Sigmoid colon (tissue), 7 donors: ENCODE measurements around the gene USP15. TPM values are rescaled to one million over a fixed set of nuclear protein-coding genes. Genes with fewer than 3 reads are reported as not detected.

Source experiments
- DNase-seq: peaks from one replicate; pipeline ENCODE4 v3.0.0-alpha.2; 2019
- H3K27ac ChIP-seq, 4 donors: fragments of 200-600 bp; sonication (generic); one replicate each; pipeline ENCODE4 v1.5.1; 2016 to 2019; ENCODE audit warnings: mild to moderate bottlenecking in 1 of 4
- H3K27me3 ChIP-seq, 3 donors: fragments of 200-600 bp; sonication (generic); one replicate each; pipeline ENCODE4 v1.5.1; 2019; ENCODE audit warnings: mild to moderate bottlenecking in 1 of 3
- H3K36me3 ChIP-seq, 4 donors: fragments of 200-600 bp; sonication (generic); one replicate each; pipeline ENCODE4 v1.5.1; 2016 to 2019
- H3K4me1 ChIP-seq, 4 donors: fragments of 200-600 bp; sonication (generic); one replicate each; pipeline ENCODE4 v1.5.1; 2017 to 2019
- H3K4me3 ChIP-seq, 4 donors: fragments of 200-600 bp; sonication (generic); one replicate each; pipeline ENCODE4 v1.5.1; 2017 to 2019; ENCODE audit warnings: mild to moderate bottlenecking in 2 of 4, moderate library complexity in 1 of 4
- H3K9me3 ChIP-seq, 4 donors: fragments of 200-600 bp in 3 of 4; sonication (generic) in 3 of 4; one replicate each; pipeline versions ENCODE4 v1.5.1 to v1.6.1; 2013 to 2019
- EP300 ChIP-seq, 4 donors: sonication (generic); formaldehyde crosslinking; IDR thresholded peaks; one replicate each; pipeline ENCODE4 v1.6.1; 2017; ENCODE audit warnings: antibody characterized with exemption in 4 of 4
- POLR2A ChIP-seq, 2 donors: fragments of 450-650 bp; IDR thresholded peaks; one replicate each; pipeline ENCODE4 v1.6.1; 2016; ENCODE audit warnings: antibody characterized with exemption in 2 of 2, mild to moderate bottlenecking in 2 of 2, moderate library complexity in 2 of 2
- POLR2AphosphoS5 ChIP-seq, 4 donors: sonication (generic); formaldehyde crosslinking; IDR thresholded peaks; one replicate each; pipeline ENCODE4 v1.6.1; 2017; ENCODE audit warnings: antibody characterized with exemption in 4 of 4
- WGBS, 2 donors: extraction: QIAGEN DNeasy Blood & Tissue Kit; methylation state at CpG; one replicate each; pipeline ENCODE4 v1.1.7; 2013; 5-methylcytosine and 5-hydroxymethylcytosine counted together
- intact Hi-C: fragments of 100-400 bp; cut with DNase I; formaldehyde crosslinking; loops from one replicate; pipeline ENCODE4 v1.15.1; 2023
- polyA plus RNA-seq, 3 donors: library from polyadenylated mRNA; stranded (reverse); fragments of 200-250 nt; gene quantifications; one replicate each; pipeline ENCODE4 v1.2.3, GENCODE V29; 2013
- total RNA-seq, 4 donors: library from RNA; depleted of rRNA; stranded (reverse); fragments of >200 nt; gene quantifications; one replicate each; pipeline ENCODE4 v1.1.0, GENCODE V29; 2016
- TF ChIP-seq, protein P1 (sequence below), 4 experiments: fragments of 450-650 bp in 3 of 4; fragments of 200-600 bp in 1 of 4; IDR thresholded peaks; one replicate each; pipeline ENCODE4 v1.5.1; 2016 to 2019; ENCODE audit warnings: antibody characterized with exemption in 4 of 4, mild to moderate bottlenecking in 3 of 4, moderate library complexity in 2 of 4
- donor health status: healthy with polysubstance abuse.
- donor health status: Bipolar disorder and iron deficiency.
- donor health status: healthy.

Gene USP15
- total and polyA plus RNA-seq, 7 donors, result 22.2 to 78.4 (median 63.7) TPM

- Histone ChIP-seq H3K4me1 (peaks cover 0 to 19% (median 12%) of the 10 kb centered on the region in 4 donors), H3K4me3 (no peak overlapping the region), H3K9me3 (no peaks in the 10 kb centered on the region), H3K27me3 (no peaks in the 10 kb centered on the region), H3K27ac (no peak overlapping the region), H3K36me3 (peaks cover 0 to 23% (median 6%) of the 10 kb centered on the region in 4 donors)
- no peak for DNase-seq
- intact Hi-C loops, result no loop called here
- TF ChIP-seq EP300 (IDR thresholded peaks at IDR 0.05) (no peak), POLR2AphosphoS5 (IDR thresholded peaks at IDR 0.05) (no peak), POLR2A (IDR thresholded peaks at IDR 0.05) (no peak)
- TF ChIP-seq, protein P1, sequence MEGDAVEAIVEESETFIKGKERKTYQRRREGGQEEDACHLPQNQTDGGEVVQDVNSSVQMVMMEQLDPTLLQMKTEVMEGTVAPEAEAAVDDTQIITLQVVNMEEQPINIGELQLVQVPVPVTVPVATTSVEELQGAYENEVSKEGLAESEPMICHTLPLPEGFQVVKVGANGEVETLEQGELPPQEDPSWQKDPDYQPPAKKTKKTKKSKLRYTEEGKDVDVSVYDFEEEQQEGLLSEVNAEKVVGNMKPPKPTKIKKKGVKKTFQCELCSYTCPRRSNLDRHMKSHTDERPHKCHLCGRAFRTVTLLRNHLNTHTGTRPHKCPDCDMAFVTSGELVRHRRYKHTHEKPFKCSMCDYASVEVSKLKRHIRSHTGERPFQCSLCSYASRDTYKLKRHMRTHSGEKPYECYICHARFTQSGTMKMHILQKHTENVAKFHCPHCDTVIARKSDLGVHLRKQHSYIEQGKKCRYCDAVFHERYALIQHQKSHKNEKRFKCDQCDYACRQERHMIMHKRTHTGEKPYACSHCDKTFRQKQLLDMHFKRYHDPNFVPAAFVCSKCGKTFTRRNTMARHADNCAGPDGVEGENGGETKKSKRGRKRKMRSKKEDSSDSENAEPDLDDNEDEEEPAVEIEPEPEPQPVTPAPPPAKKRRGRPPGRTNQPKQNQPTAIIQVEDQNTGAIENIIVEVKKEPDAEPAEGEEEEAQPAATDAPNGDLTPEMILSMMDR (IDR thresholded peaks at IDR 0.05), result no peak
- WGBS, 2 donors, result 75 to 92% methylated on average over 2 of the region's 2 CpGs
Observed at GRCh38 chr12:62291864-62292760, 31.9 kb downstream of the USP15 start.

- intact Hi-C loops, result no loop called here
- H3K36me3 ChIP-seq, result peaks cover 0 to 28% (median 6%) of the 10 kb centered on the region in 4 donors
- WGBS, 2 donors, result 88 to 92% methylated on average over 6 of the region's 6 CpGs
- no peak overlapping the region for H3K27ac ChIP-seq
- no peak for DNase-seq
- TF ChIP-seq POLR2AphosphoS5 (IDR thresholded peaks at IDR 0.05) (no peak), EP300 (IDR thresholded peaks at IDR 0.05) (no peak), POLR2A (IDR thresholded peaks at IDR 0.05) (no peak)
- TF ChIP-seq, protein P1 (IDR thresholded peaks at IDR 0.05), result no peak
- H3K4me1 ChIP-seq, result peaks cover 0 to 19% (median 12%) of the 10 kb centered on the region in 4 donors
- H3K4me3 ChIP-seq, result no peak overlapping the region
- no peaks in the 10 kb centered on the region for H3K27me3 ChIP-seq
- H3K9me3 ChIP-seq, result no peaks in the 10 kb centered on the region
Observed at GRCh38 chr12:62292761-62293344, 32.6 kb downstream of the USP15 start.

- 100% methylated on average over 1 of the region's 1 CpG for WGBS, 2 donors
- Histone ChIP-seq H3K9me3 (no peaks in the 10 kb centered on the region), H3K36me3 (peaks cover 0 to 41% (median 6%) of the 10 kb centered on the region in 4 donors), H3K4me1 (peaks cover 0 to 15% (median 12%) of the 10 kb centered on the region in 4 donors), H3K4me3 (no peak overlapping the region), H3K27ac (no peak overlapping the region), H3K27me3 (no peaks in the 10 kb centered on the region)
- intact Hi-C loops, result no loop called here
- TF ChIP-seq POLR2A (IDR thresholded peaks at IDR 0.05), result no peak
- TF ChIP-seq, protein P1 (IDR thresholded peaks at IDR 0.05), result no peak
- no peak for TF ChIP-seq EP300 (IDR thresholded peaks at IDR 0.05)
- TF ChIP-seq POLR2AphosphoS5 (IDR thresholded peaks at IDR 0.05), result no peak
- no peak for DNase-seq
Observed at GRCh38 chr12:62294378-62294777, 34.2 kb downstream of the USP15 start.

- intact Hi-C loops, result no loop called here
- TF ChIP-seq, protein P1 (IDR thresholded peaks at IDR 0.05), result no peak
- TF ChIP-seq POLR2AphosphoS5 (IDR thresholded peaks at IDR 0.05) (no peak), POLR2A (IDR thresholded peaks at IDR 0.05) (no peak), EP300 (IDR thresholded peaks at IDR 0.05) (no peak)
- peaks cover 0 to 25% (median 15%) of the 10 kb centered on the region in 4 donors for H3K4me1 ChIP-seq
- no peak overlapping the region for H3K4me3 ChIP-seq
- WGBS, 2 donors, result 94 to 97% methylated on average over 2 of the region's 2 CpGs
- no peak for DNase-seq
- no peak overlapping the region for H3K27ac ChIP-seq
- H3K9me3 ChIP-seq, result no peaks in the 10 kb centered on the region
- H3K36me3 ChIP-seq, result peaks cover 0 to 41% (median 6%) of the 10 kb centered on the region in 4 donors
- H3K27me3 ChIP-seq, result no peaks in the 10 kb centered on the region
Observed at GRCh38 chr12:62296001-62296400, 35.8 kb downstream of the USP15 start.
